ENCODE data around the gene HOXA3.

HOXA3 gene

DNA sequence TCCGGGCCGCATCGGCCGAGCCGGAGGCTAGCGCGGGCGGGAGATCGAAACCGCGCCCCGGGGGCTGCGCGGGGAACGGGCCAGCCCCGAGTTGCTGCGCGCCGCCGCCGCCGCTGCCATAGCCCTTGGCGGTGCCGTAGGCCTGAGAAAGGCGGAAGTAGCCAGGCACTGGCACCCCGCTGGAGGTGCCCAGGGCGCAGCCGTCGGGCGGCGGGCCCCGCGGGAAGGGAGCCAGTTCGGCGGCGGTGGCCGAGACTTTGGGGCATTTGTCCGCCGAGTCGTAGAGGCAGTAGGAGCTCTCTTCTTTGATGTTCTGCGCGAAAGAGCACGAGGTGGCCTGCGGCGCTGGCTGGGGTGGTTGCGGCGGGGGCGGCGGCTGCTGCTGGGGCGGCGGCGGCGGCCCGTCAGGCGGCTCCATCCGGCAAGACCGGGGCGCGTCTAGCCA is 21.1 kb upstream of the HOXA3 start:
- TF ChIP-seq, protein P1, sequence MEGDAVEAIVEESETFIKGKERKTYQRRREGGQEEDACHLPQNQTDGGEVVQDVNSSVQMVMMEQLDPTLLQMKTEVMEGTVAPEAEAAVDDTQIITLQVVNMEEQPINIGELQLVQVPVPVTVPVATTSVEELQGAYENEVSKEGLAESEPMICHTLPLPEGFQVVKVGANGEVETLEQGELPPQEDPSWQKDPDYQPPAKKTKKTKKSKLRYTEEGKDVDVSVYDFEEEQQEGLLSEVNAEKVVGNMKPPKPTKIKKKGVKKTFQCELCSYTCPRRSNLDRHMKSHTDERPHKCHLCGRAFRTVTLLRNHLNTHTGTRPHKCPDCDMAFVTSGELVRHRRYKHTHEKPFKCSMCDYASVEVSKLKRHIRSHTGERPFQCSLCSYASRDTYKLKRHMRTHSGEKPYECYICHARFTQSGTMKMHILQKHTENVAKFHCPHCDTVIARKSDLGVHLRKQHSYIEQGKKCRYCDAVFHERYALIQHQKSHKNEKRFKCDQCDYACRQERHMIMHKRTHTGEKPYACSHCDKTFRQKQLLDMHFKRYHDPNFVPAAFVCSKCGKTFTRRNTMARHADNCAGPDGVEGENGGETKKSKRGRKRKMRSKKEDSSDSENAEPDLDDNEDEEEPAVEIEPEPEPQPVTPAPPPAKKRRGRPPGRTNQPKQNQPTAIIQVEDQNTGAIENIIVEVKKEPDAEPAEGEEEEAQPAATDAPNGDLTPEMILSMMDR (IDR thresholded peaks at IDR 0.05; ENCODE audit: extremely low read depth, insufficient read depth, missing control alignments) = no peak
- in situ Hi-C loops (cut with MboI; ENCODE audit: low pct_unique_long_range_greater_than_20kb, low sequenced_read_pairs, unreplicated experiment) = loop anchor here (25.0 kb wide), 1 partner anchor 811 kb away; no protein-coding TSS in a partner anchor
- DNase-seq (ENCODE audit: low spot score) = no peak

GRCh38 chr7:27172823-27173510 is 20.6 kb upstream of the HOXA3 start:
- TF ChIP-seq, protein P1 (IDR thresholded peaks at IDR 0.05; ENCODE audit: extremely low read depth, insufficient read depth, missing control alignments) = no peak
- no peak for DNase-seq (ENCODE audit: low spot score)
- in situ Hi-C loops (cut with MboI; ENCODE audit: low pct_unique_long_range_greater_than_20kb, low sequenced_read_pairs, unreplicated experiment) = loop anchor here (25.0 kb wide), 1 partner anchor 811 kb away; no protein-coding TSS in a partner anchor

GRCh38 chr7:27172315-27172774 is 20.0 kb upstream of the HOXA3 start:
- in situ Hi-C loops (cut with MboI; ENCODE audit: low pct_unique_long_range_greater_than_20kb, low sequenced_read_pairs, unreplicated experiment) = loop anchor here (25.0 kb wide), 1 partner anchor 810 kb away; no protein-coding TSS in a partner anchor
- DNase-seq (ENCODE audit: low spot score) = no peak
- TF ChIP-seq, protein P1 (IDR thresholded peaks at IDR 0.05; ENCODE audit: extremely low read depth, insufficient read depth, missing control alignments) = no peak

DNA sequence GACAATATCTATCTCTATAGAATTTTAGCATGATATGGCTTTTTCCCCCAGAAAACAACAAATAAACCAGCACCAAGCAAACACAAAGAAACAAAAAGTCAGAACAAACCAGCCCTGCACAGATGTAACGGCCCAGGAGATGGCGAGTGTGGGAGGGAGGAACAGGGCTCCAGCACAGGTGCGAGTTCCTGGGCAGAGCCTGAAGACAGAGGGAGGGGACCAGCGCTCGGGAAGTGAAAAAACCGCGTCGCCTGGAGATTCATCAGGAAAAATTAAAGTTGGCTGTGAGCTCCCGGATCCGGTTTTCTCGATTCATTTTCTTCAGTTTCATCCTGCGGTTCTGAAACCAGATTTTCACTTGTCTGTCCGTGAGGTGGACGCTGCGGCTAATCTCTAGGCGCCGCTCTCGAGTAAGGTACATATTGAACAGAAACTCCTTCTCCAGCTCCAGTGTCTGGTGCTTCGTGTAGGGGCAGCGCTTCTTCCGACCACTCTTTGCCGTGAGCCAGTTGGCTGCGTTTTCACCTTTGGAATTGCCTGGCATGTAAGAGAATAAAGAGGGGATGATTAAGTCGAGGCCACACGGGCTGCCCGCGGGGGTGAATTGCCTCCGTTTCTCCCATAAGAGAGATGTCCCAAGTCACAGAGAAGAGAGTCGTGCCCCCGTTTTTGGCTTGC is 19.4 kb upstream of the HOXA3 start:
- TF ChIP-seq, protein P1 (IDR thresholded peaks at IDR 0.05; ENCODE audit: extremely low read depth, insufficient read depth, missing control alignments) = no peak
- no peak for DNase-seq (ENCODE audit: low spot score)
- in situ Hi-C loops (cut with MboI; ENCODE audit: low pct_unique_long_range_greater_than_20kb, low sequenced_read_pairs, unreplicated experiment) = loop anchor here (25.0 kb wide), 1 partner anchor 809 kb away; no protein-coding TSS in a partner anchor

- in situ Hi-C loops (cut with MboI; ENCODE audit: low pct_unique_long_range_greater_than_20kb, low sequenced_read_pairs, unreplicated experiment) = loop anchor here (25.0 kb wide), 1 partner anchor 809 kb away; no protein-coding TSS in a partner anchor
- no peak for DNase-seq (ENCODE audit: low spot score)
- TF ChIP-seq, protein P1 (IDR thresholded peaks at IDR 0.05; ENCODE audit: extremely low read depth, insufficient read depth, missing control alignments) = no peak
Measured at GRCh38 chr7:27171325-27171636, 18.9 kb upstream of the HOXA3 start.

- no peak for DNase-seq (ENCODE audit: low spot score)
- in situ Hi-C loops (cut with MboI; ENCODE audit: low pct_unique_long_range_greater_than_20kb, low sequenced_read_pairs, unreplicated experiment) = loop anchor here (25.0 kb wide), 1 partner anchor 808 kb away; no protein-coding TSS in a partner anchor
- TF ChIP-seq, protein P1 (IDR thresholded peaks at IDR 0.05; ENCODE audit: extremely low read depth, insufficient read depth, missing control alignments) = no peak
Measured at GRCh38 chr7:27170426-27171324, 18.3 kb upstream of the HOXA3 start.
